PFSK-1 (cell line): ENCODE results near the gene TGM2.

Experiments
- FOXP2 ChIP-seq: optimal IDR thresholded peaks from 2 replicates; pipeline ENCODE3; 2011; ENCODE audit warnings: borderline replicate concordance, control low read depth, inconsistent platforms; ENCODE audit not compliant: insufficient read depth; ENCODE audit errors: extremely low read length, extremely low read depth
- POLR2AphosphoS5 ChIP-seq: IDR thresholded peaks from 2 replicates; pipeline ENCODE4 v1.6.1; 2012; ENCODE audit warnings: low read depth, mild to moderate bottlenecking, control low read depth, low read length, moderate library complexity
- REST ChIP-seq, 2 experiments: IDR thresholded peaks; 2 replicates each; pipeline versions ENCODE4 v1.6.1 to v1.8.0; 2011 to 2012; ENCODE audit warnings: low read depth in 2 of 2, low read length in 2 of 2, control low read depth in 1 of 2, inconsistent platforms in 1 of 2, mild to moderate bottlenecking in 1 of 2, moderate library complexity in 1 of 2; ENCODE audit not compliant: insufficient read depth in 1 of 2
- SIN3A ChIP-seq: IDR thresholded peaks from 2 replicates; pipeline ENCODE4 v1.6.1; 2012; ENCODE audit warnings: mild to moderate bottlenecking, low read length, moderate library complexity, borderline replicate concordance; ENCODE audit not compliant: insufficient read depth
- TAF1 ChIP-seq: IDR thresholded peaks from 2 replicates; pipeline ENCODE4 v1.6.1; 2012; ENCODE audit warnings: low read length, control low read depth, borderline replicate concordance; ENCODE audit not compliant: insufficient read depth

Gene TGM2

GRCh38 chr20:38171675-38172043 lies 6.6 kb upstream of the TGM2 start:
- TF ChIP-seq TAF1 (no peak), FOXP2 (no peak), SIN3A (no peak; the same call in 1 of the 2 replicates), POLR2AphosphoS5 (no peak), REST (IDR thresholded peaks at IDR 0.05; ENCODE audit: insufficient read depth in 1 of 2, low read depth in 2 of 2, low read length in 2 of 2) (no peak)

GRCh38 chr20:38170826-38171674 lies 6.0 kb upstream of the TGM2 start:
- TF ChIP-seq POLR2AphosphoS5 (0 out of 2 replicates have a peak, but pooled peaks have one; percentile 28), FOXP2 (peak; percentile 100), REST (IDR thresholded peaks at IDR 0.05; ENCODE audit: insufficient read depth in 1 of 2, low read depth in 2 of 2, low read length in 2 of 2) (peak in 1 of 2 experiments; percentile 33; a peak in 1 of 4 replicates), SIN3A (peak; percentile 92; the same call in 1 of the 2 replicates), TAF1 (peak; percentile 59; the same call in 1 of the 2 replicates)

- TF ChIP-seq FOXP2 (no peak), TAF1 (no peak), SIN3A (no peak), POLR2AphosphoS5 (no peak), REST (IDR thresholded peaks at IDR 0.05; ENCODE audit: insufficient read depth in 1 of 2, low read depth in 2 of 2, low read length in 2 of 2) (no peak)
Observed at GRCh38 chr20:38170219-38170825, 5.3 kb upstream of the TGM2 start.

- no peak for TF ChIP-seq REST (IDR thresholded peaks at IDR 0.05; ENCODE audit: insufficient read depth in 1 of 2, low read depth in 2 of 2, low read length in 2 of 2)
Observed at GRCh38 chr20:38169636-38170193, 4.6 kb upstream of the TGM2 start.
